GM12891 (cell line): ENCODE data around the gene HOMER1. TPM values are rescaled to one million over a fixed set of nuclear protein-coding genes. Genes with fewer than 3 reads are reported as not detected.

ENCODE experiments used
- DNase-seq: peaks from one replicate; pipeline ENCODE4 v3.0.0; 2011; ENCODE audit warnings: low spot score; ENCODE audit not compliant: insufficient read length
- FAIRE-seq: peaks from 2 replicates; lab custom pipeline; 2011; peaks lifted over from hg19 to GRCh38; lab: Jason Lieb, UNC
- PAX5 ChIP-seq: IDR thresholded peaks from 2 replicates; pipeline ENCODE4 v1.6.1; 2011; ENCODE audit warnings: low read length, moderate library complexity, mild to moderate bottlenecking; ENCODE audit not compliant: insufficient read depth, severe bottlenecking
- POLR2A ChIP-seq: IDR thresholded peaks from 2 replicates; pipeline ENCODE4 v1.6.1; 2011; ENCODE audit warnings: low read depth, low read length, control low read depth
- POLR2AphosphoS5 ChIP-seq: IDR thresholded peaks from 2 replicates; pipeline ENCODE4 v1.6.1; 2011; ENCODE audit warnings: low read depth, low read length, control low read depth
- POU2F2 ChIP-seq: IDR thresholded peaks from 2 replicates; pipeline ENCODE4 v1.6.1; 2011; ENCODE audit warnings: low read depth, mild to moderate bottlenecking, control low read depth, low read length, moderate library complexity
- SPI1 ChIP-seq: IDR thresholded peaks from 2 replicates; pipeline ENCODE4 v1.6.1; 2011; ENCODE audit warnings: low read depth, low read length, control low read depth
- TAF1 ChIP-seq: IDR thresholded peaks from 2 replicates; pipeline ENCODE4 v1.6.1; 2011; ENCODE audit warnings: low read depth, low read length, control low read depth
- polyA plus RNA-seq: library from polyadenylated mRNA; unstranded; fragments of >200 nt; gene quantifications from one replicate; pipeline ENCODE4 v1.2.1, GENCODE V29; 2012; ENCODE audit warnings: low read depth, missing spikeins, inconsistent platforms; ENCODE audit not compliant: missing spikeins

The HOMER1 gene
- 4.3 TPM for polyA plus RNA-seq

GRCh38 chr5:79513704-79514390, at the start of gene HOMER1:
Gene HOMER1, minus strand, starts transcription at chr5:79514134. Its CDS starts 1,360 bp downstream, at chr5:79512774.
- FAIRE-seq (no peak), DNase-seq (peak; percentile 61)
- TF ChIP-seq PAX5 (no peak), POU2F2 (no peak), SPI1 (no peak), POLR2A (no peak), TAF1 (no peak; the same call in 1 of the 2 replicates), POLR2AphosphoS5 (no peak; the same call in 1 of the 2 replicates)

- TF ChIP-seq POLR2AphosphoS5 = no peak
- TF ChIP-seq POU2F2 = no peak
- no peak for TF ChIP-seq PAX5
- TF ChIP-seq SPI1 = no peak
- no peak for TF ChIP-seq POLR2A
- no peak for TF ChIP-seq TAF1
- DNase-seq = no peak
- no peak for FAIRE-seq
Observed at GRCh38 chr5:79563247-79563590, 49.3 kb upstream of the HOMER1 start.

GRCh38 chr5:79562351-79563246, 48.7 kb upstream of the HOMER1 start:
- FAIRE-seq (no peak), DNase-seq (no peak)
- TF ChIP-seq POU2F2 (no peak), POLR2AphosphoS5 (no peak), SPI1 (no peak), PAX5 (no peak), TAF1 (no peak), POLR2A (no peak)

- DNase-seq (no peak), FAIRE-seq (no peak)
- TF ChIP-seq TAF1 = no peak
- TF ChIP-seq POLR2A = no peak
- TF ChIP-seq POLR2AphosphoS5 = no peak
- TF ChIP-seq POU2F2 = no peak
- no peak for TF ChIP-seq PAX5
- no peak for TF ChIP-seq SPI1
Observed at GRCh38 chr5:79561525-79561893, 47.6 kb upstream of the HOMER1 start.

- FAIRE-seq (peak; percentile 50), DNase-seq (no peak)
- TF ChIP-seq TAF1 = no peak
- no peak for TF ChIP-seq SPI1
- TF ChIP-seq PAX5 = no peak
- no peak for TF ChIP-seq POLR2A
- TF ChIP-seq POU2F2 = no peak
Observed at GRCh38 chr5:79560771-79561524, 47.0 kb upstream of the HOMER1 start.

- TF ChIP-seq POLR2A = no peak
- FAIRE-seq (no peak), DNase-seq (no peak)
Observed at GRCh38 chr5:79555418-79555817, 41.5 kb upstream of the HOMER1 start.

GRCh38 chr5:79552984-79553383, 39.0 kb upstream of the HOMER1 start:
- FAIRE-seq (no peak), DNase-seq (no peak)
- TF ChIP-seq TAF1 = no peak
- TF ChIP-seq POLR2A = no peak
- no peak for TF ChIP-seq POLR2AphosphoS5

- FAIRE-seq (no peak), DNase-seq (no peak)
- no peak for TF ChIP-seq TAF1
- no peak for TF ChIP-seq POLR2AphosphoS5
- no peak for TF ChIP-seq POU2F2
- TF ChIP-seq SPI1 = no peak
- no peak for TF ChIP-seq PAX5
- no peak for TF ChIP-seq POLR2A
Observed at GRCh38 chr5:79547982-79548381, 34.0 kb upstream of the HOMER1 start.

- DNase-seq = no peak
- TF ChIP-seq POU2F2 (no peak), TAF1 (no peak)
- no peak for FAIRE-seq
Observed at GRCh38 chr5:79547429-79547822, 33.5 kb upstream of the HOMER1 start.
